HCT116 (cell line): ENCODE data around the gene AKAP13. TPM values are rescaled to one million over a fixed set of nuclear protein-coding genes. Genes with fewer than 3 reads are reported as not detected.

ENCODE experiments used
- ATAC-seq: fragments of 200-7000 bp; cut with Tn5 transposase; 2 replicates; pipeline ENCODE4 v1.9.1; 2020; ENCODE audit warnings: mild to moderate bottlenecking, moderate library complexity
- BruUV-seq: library from RNA; stranded (reverse); fragments of 400-500 nt; replicated peaks from 2 replicates; lab custom pipeline; 2021; lab: Mats Ljungman, UMichigan
- CTCF ChIA-PET: fragments of 300-600 bp; sonication (Branson Sonifier 250); formaldehyde crosslinking; loops from one replicate; lab custom pipeline; 2021; ENCODE audit warnings: antibody characterized with exemption; lab: Charles Lee
- POLR2A ChIA-PET: fragments of 300-600, 350-600 bp; sonication (Branson Sonifier 250); formaldehyde crosslinking; loops from one replicate; lab custom pipeline; 2021; ENCODE audit warnings: antibody characterized with exemption; lab: Charles Lee
- RAD21 ChIA-PET, 2 experiments: fragments of 300-600 bp; sonication (Branson Sonifier 250); formaldehyde crosslinking; loops; one replicate each; lab custom pipeline; 2023; ENCODE audit warnings: low total read pairs in 2 of 2; ENCODE audit not compliant: uncharacterized antibody in 2 of 2, unreplicated experiment in 2 of 2, low non-redundant PET in 1 of 2; lab: Charles Lee
- DNase-seq: peaks from one replicate; pipeline ENCODE4 v3.0.0-alpha.2; 2010; ENCODE audit warnings: low read depth, low spot score
- H2AFZ ChIP-seq: fragments of 200-600 bp; shearing (Covaris generic), sonication (generic); 2 replicates; pipeline ENCODE4 v1.6.1; 2017; ENCODE audit warnings: low read depth, mixed run types, mixed read lengths, antibody characterized with exemption, low read length; ENCODE audit not compliant: poor library complexity, severe bottlenecking
- H3K27ac ChIP-seq: 2 replicates; pipeline ENCODE4 v1.5.1; 2012; ENCODE audit warnings: low read depth, low read length
- H3K27me3 ChIP-seq: fragments of 200-600 bp; sonication (generic); 2 replicates; pipeline ENCODE4 v1.6.1; 2016; ENCODE audit warnings: mixed run types, low read length, mixed read lengths; ENCODE audit not compliant: insufficient read depth
- H3K36me3 ChIP-seq, 2 experiments: fragments of 200-500 bp in 1 of 2; fragments of 200-600 bp in 1 of 2; sonication (Bioruptor generic) in 1 of 2; sonication (generic) in 1 of 2; 2 replicates each; pipeline versions ENCODE4 v1.5.1 to v1.6.1; 2014 to 2016; ENCODE audit warnings: low read length in 2 of 2, inconsistent platforms in 1 of 2, mixed read lengths in 1 of 2, mixed run types in 1 of 2; ENCODE audit not compliant: insufficient read depth in 2 of 2, control insufficient read depth in 1 of 2
- H3K4me1 ChIP-seq, 2 experiments: fragments of 200-600 bp in 1 of 2; sonication (generic) in 1 of 2; 2 replicates each; pipeline versions ENCODE4 v1.5.1 to v1.6.1; 2012 to 2017; ENCODE audit warnings: low read length in 2 of 2, inconsistent platforms in 1 of 2, mild to moderate bottlenecking in 1 of 2, mixed read lengths in 1 of 2, mixed run types in 1 of 2, moderate library complexity in 1 of 2; ENCODE audit not compliant: insufficient read depth in 2 of 2, control insufficient read depth in 1 of 2
- H3K4me2 ChIP-seq: fragments of 200-600 bp; sonication (generic); 2 replicates; pipeline ENCODE4 v1.6.1; 2017; ENCODE audit warnings: mixed run types, low read length, mixed read lengths
- H3K4me3 ChIP-seq, 2 experiments: fragments of 200-600 bp in 1 of 2; sonication (generic) in 1 of 2; replicated peaks in 1 of 2; 2 replicates each; pipeline ENCODE4 v1.5.1; 2011 to 2016; ENCODE audit warnings: low read length in 2 of 2, control low read depth in 1 of 2, low read depth in 1 of 2, mild to moderate bottlenecking in 1 of 2, mixed read lengths in 1 of 2, mixed run types in 1 of 2
- H3K79me2 ChIP-seq: fragments of 200-600 bp; sonication (generic); 2 replicates; pipeline ENCODE4 v1.6.1; 2017; ENCODE audit warnings: mild to moderate bottlenecking, mixed run types, low read length, moderate library complexity, mixed read lengths; ENCODE audit not compliant: insufficient read depth
- H3K9ac ChIP-seq: fragments of 200-600 bp; sonication (generic); 2 replicates; pipeline ENCODE4 v1.6.1; 2016; ENCODE audit warnings: low read length, mixed read lengths
- H3K9me2 ChIP-seq: fragments of 200-600 bp; sonication (generic), shearing (Covaris generic); 2 replicates; pipeline ENCODE4 v1.6.1; 2017; ENCODE audit warnings: mixed run types, mild to moderate bottlenecking, moderate library complexity; ENCODE audit not compliant: insufficient read depth
- H3K9me3 ChIP-seq, 2 experiments: fragments of 200-500 bp in 1 of 2; fragments of 200-600 bp in 1 of 2; sonication (Bioruptor generic) in 1 of 2; sonication (generic) in 1 of 2; 2 replicates each; pipeline ENCODE4 v1.6.1; 2014 to 2017; ENCODE audit warnings: low read length in 2 of 2, mixed read lengths in 2 of 2, inconsistent platforms in 1 of 2, low read depth in 1 of 2, mild to moderate bottlenecking in 1 of 2, mixed run types in 1 of 2, moderate library complexity in 1 of 2; ENCODE audit not compliant: control insufficient read depth in 1 of 2, insufficient read depth in 1 of 2
- H4K20me1 ChIP-seq: fragments of 200-600 bp; sonication (generic), shearing (Covaris generic); 2 replicates; pipeline ENCODE4 v1.6.1; 2017; ENCODE audit warnings: mixed run types, mild to moderate bottlenecking, moderate library complexity; ENCODE audit not compliant: insufficient read depth
- CBX3 ChIP-seq: IDR thresholded peaks from 2 replicates; pipeline ENCODE4 v1.6.1; 2012; ENCODE audit warnings: low read depth
- CEBPB ChIP-seq: IDR thresholded peaks from 2 replicates; pipeline ENCODE4 v1.6.1; 2012; ENCODE audit warnings: low read depth
- ELF1 ChIP-seq: IDR thresholded peaks from 2 replicates; pipeline ENCODE4 v1.6.1; 2012; ENCODE audit warnings: low read depth, borderline replicate concordance
- EZH2phosphoT487 ChIP-seq: fragments of 200-600 bp; IDR thresholded peaks from 2 replicates; pipeline ENCODE4 v1.6.1; 2018; ENCODE audit warnings: antibody characterized with exemption, borderline replicate concordance
- FOSL1 ChIP-seq: IDR thresholded peaks from 2 replicates; pipeline ENCODE4 v1.6.1; 2012; ENCODE audit warnings: low read depth
- JUND ChIP-seq: IDR thresholded peaks from 2 replicates; pipeline ENCODE4 v1.6.1; 2012
- POLR2A ChIP-seq: IDR thresholded peaks from 2 replicates; pipeline ENCODE4 v1.7.0; 2011; ENCODE audit warnings: borderline replicate concordance; ENCODE audit not compliant: insufficient read depth, insufficient read length; ENCODE audit errors: extremely low read depth
- POLR2AphosphoS5 ChIP-seq: IDR thresholded peaks from 2 replicates; pipeline ENCODE4 v1.6.1; 2011; ENCODE audit warnings: mild to moderate bottlenecking, low read depth, low read length, moderate library complexity
- SIN3A ChIP-seq: IDR thresholded peaks from 2 replicates; pipeline ENCODE4 v1.6.1; 2012; ENCODE audit warnings: low read depth
- SP1 ChIP-seq: IDR thresholded peaks from 2 replicates; pipeline ENCODE4 v1.6.1; 2012; ENCODE audit warnings: low read depth
- SRF ChIP-seq: IDR thresholded peaks from 2 replicates; pipeline ENCODE4 v1.6.1; 2012; ENCODE audit warnings: low read depth
- YY1 ChIP-seq: IDR thresholded peaks from 2 replicates; pipeline ENCODE4 v1.6.1; 2011; ENCODE audit warnings: low read length, low read depth, moderate library complexity, mild to moderate bottlenecking; ENCODE audit not compliant: insufficient replicate concordance; ENCODE audit errors: extremely low read depth
- ZFX ChIP-seq: fragments of 450-650 bp; IDR thresholded peaks from 2 replicates; pipeline ENCODE4 v1.6.1; 2017
- ZNF274 ChIP-seq: fragments of 200-500 bp; sonication (Bioruptor generic); IDR thresholded peaks from 2 replicates; pipeline ENCODE4 v1.6.1; 2014; ENCODE audit warnings: mild to moderate bottlenecking, low read depth, low read length, inconsistent platforms
- intact Hi-C: fragments of 100-400 bp; cut with micrococcal nuclease; formaldehyde crosslinking; loops from 2 replicates; pipeline ENCODE4 v1.10.0; 2022
- total RNA-seq: library from RNA; stranded (reverse); gene quantifications from one replicate; pipeline ENCODE4 v1.2.1, GENCODE V29; 2021; ENCODE audit not compliant: unreplicated experiment
- TF ChIP-seq, protein P1 (sequence below): IDR thresholded peaks from 2 replicates; pipeline ENCODE4 v1.6.1; 2011; ENCODE audit warnings: mild to moderate bottlenecking, low read length, moderate library complexity; ENCODE audit not compliant: insufficient replicate concordance; ENCODE audit errors: extremely low read depth
- TF ChIP-seq, protein P2 (sequence below): IDR thresholded peaks from 2 replicates; pipeline ENCODE4 v1.6.1; 2012
- TF ChIP-seq, protein P3 (sequence below): IDR thresholded peaks from 2 replicates; pipeline ENCODE4 v1.6.1; 2012; ENCODE audit warnings: low read depth
- TF ChIP-seq, protein P4 (sequence below): IDR thresholded peaks from 2 replicates; pipeline ENCODE4 v1.6.1; 2012

Gene AKAP13
- total RNA-seq, 1 experiment from 2014 or later, result 43.1 TPM

DNA sequence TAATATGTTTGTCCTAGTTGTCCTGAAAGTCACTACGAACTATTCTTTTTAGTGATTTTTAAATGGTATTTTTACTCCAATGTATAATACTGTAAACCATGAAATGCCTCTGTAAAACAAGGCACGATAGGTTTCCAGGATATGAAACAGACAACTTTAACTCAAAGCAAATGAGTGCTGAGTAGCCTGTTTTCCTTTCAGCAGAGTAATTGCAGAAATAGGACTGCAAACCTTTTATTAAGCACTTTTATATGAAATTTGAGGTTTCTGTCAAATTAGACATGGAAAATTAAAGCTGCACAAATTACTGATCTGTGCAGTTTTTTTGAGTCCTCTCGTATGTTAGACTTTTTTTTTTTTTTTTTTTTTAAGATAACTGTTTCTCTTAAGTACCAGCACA, 16.2 kb downstream of the AKAP13 start:
- Histone ChIP-seq H3K4me3 (no peak overlapping the region), H2AFZ (no peak overlapping the region), H3K79me2 (peaks cover 90% of the 10 kb centered on the region), H3K9me2 (no peaks in the 10 kb centered on the region), H3K4me1 (peaks cover 31 to 39% of the 10 kb centered on the region in 2 experiments), H3K4me2 (no peak overlapping the region), H3K27ac (no peak overlapping the region), H3K36me3 (no peaks in the 10 kb centered on the region), H3K9me3 (no peaks in the 10 kb centered on the region), H4K20me1 (no peaks in the 10 kb centered on the region), H3K27me3 (no peaks in the 10 kb centered on the region), H3K9ac (no peak overlapping the region)
- DNase-seq (no peak), ATAC-seq (no peak)
- no TSS peak for BruUV-seq
- intact Hi-C loops, result no loop called here
- RAD21 ChIA-PET, result no interaction called here
- POLR2A ChIA-PET, result no interaction called here
- TF ChIP-seq, protein P1, sequence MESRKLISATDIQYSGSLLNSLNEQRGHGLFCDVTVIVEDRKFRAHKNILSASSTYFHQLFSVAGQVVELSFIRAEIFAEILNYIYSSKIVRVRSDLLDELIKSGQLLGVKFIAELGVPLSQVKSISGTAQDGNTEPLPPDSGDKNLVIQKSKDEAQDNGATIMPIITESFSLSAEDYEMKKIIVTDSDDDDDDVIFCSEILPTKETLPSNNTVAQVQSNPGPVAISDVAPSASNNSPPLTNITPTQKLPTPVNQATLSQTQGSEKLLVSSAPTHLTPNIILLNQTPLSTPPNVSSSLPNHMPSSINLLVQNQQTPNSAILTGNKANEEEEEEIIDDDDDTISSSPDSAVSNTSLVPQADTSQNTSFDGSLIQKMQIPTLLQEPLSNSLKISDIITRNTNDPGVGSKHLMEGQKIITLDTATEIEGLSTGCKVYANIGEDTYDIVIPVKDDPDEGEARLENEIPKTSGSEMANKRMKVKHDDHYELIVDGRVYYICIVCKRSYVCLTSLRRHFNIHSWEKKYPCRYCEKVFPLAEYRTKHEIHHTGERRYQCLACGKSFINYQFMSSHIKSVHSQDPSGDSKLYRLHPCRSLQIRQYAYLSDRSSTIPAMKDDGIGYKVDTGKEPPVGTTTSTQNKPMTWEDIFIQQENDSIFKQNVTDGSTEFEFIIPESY, result no peak
- no peak for TF ChIP-seq SRF
- TF ChIP-seq POLR2AphosphoS5, result no peak
- no peak for TF ChIP-seq EZH2phosphoT487
- no peak for TF ChIP-seq FOSL1
- no peak for TF ChIP-seq JUND
- TF ChIP-seq CBX3, result no peak
- TF ChIP-seq, protein P2, sequence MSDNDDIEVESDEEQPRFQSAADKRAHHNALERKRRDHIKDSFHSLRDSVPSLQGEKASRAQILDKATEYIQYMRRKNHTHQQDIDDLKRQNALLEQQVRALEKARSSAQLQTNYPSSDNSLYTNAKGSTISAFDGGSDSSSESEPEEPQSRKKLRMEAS, result no peak
- no peak for TF ChIP-seq SIN3A
- TF ChIP-seq, protein P3, sequence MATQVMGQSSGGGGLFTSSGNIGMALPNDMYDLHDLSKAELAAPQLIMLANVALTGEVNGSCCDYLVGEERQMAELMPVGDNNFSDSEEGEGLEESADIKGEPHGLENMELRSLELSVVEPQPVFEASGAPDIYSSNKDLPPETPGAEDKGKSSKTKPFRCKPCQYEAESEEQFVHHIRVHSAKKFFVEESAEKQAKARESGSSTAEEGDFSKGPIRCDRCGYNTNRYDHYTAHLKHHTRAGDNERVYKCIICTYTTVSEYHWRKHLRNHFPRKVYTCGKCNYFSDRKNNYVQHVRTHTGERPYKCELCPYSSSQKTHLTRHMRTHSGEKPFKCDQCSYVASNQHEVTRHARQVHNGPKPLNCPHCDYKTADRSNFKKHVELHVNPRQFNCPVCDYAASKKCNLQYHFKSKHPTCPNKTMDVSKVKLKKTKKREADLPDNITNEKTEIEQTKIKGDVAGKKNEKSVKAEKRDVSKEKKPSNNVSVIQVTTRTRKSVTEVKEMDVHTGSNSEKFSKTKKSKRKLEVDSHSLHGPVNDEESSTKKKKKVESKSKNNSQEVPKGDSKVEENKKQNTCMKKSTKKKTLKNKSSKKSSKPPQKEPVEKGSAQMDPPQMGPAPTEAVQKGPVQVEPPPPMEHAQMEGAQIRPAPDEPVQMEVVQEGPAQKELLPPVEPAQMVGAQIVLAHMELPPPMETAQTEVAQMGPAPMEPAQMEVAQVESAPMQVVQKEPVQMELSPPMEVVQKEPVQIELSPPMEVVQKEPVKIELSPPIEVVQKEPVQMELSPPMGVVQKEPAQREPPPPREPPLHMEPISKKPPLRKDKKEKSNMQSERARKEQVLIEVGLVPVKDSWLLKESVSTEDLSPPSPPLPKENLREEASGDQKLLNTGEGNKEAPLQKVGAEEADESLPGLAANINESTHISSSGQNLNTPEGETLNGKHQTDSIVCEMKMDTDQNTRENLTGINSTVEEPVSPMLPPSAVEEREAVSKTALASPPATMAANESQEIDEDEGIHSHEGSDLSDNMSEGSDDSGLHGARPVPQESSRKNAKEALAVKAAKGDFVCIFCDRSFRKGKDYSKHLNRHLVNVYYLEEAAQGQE, result no peak
- no peak for TF ChIP-seq POLR2A
- no peak for TF ChIP-seq CEBPB
- TF ChIP-seq, protein P4, sequence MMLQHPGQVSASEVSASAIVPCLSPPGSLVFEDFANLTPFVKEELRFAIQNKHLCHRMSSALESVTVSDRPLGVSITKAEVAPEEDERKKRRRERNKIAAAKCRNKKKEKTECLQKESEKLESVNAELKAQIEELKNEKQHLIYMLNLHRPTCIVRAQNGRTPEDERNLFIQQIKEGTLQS, result no peak
- no peak for TF ChIP-seq ZFX
- no peak for TF ChIP-seq ZNF274
- no peak for TF ChIP-seq SP1
- TF ChIP-seq ELF1, result no peak
- TF ChIP-seq YY1, result no peak
- CTCF ChIA-PET, result no interaction called here
